Activated CD8-positive, alpha-beta memory T cell treated with anti-CD3 and anti-CD28 coated beads for 4 hours (primary cell): ENCODE data around the gene FOXP1.

Experiments used
- DNase-seq, 2 donors: peaks; one replicate each; pipeline ENCODE4 v3.0.0-alpha.2; 2020; ENCODE audit warnings: low read depth in 2 of 2

Gene FOXP1

DNA sequence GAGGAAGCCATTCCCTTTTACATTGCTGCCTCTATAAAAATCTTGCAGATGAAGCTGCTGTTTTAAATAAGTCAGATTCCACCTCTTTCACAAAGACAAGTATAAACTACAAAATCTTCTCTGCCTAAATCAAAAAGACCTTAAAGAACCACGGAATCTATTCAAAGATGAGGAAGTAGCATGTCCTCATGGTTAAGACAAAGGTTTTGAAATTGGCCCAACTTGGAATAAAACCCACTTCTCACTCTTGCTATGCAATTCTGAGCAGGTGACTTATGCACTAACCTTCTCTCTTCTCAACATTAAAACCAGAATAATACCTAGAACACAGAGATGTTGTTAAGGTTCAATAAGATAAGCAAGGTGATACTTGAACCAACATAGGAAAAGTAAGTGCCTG is 97.6 kb downstream of the FOXP1 start:
- DNase-seq = no peak

DNA sequence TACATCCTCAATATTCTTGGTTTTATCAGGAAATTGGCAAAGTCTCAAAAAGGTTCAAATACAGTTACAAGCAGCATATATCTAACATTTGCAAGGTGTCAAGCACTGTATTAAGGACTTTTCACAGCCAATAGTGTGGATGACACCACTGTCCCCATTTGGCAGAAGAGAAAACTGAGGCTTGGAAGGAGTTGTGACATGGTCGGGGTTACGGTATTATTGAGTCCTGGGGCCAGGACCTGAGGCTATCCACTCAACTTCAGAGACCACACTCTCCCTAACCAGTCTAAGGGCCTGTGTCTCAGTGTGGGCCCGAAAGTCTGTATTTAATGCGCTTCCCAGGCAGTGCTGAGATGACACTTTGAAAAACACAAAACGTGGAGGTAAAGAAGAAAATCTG is 99.1 kb downstream of the FOXP1 start:
- DNase-seq = no peak

DNA sequence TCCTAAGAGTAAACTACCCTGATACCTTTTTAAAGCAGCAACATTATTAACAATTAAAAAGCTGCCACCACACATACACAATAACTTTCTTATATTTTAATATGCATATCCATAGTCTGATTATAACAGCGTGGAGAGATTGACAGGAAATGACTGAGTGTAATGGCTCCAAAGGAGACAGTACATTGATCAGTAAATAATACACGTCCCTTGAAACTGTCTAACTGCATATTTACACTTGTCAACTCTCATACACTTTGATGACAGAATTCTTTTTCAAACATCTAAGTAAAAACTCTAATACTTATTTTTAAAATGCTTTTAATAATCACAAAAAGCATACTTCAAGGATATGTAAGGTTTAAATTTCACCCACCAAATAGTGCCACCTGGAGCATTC is 99.5 kb downstream of the FOXP1 start:
- no peak for DNase-seq

DNA sequence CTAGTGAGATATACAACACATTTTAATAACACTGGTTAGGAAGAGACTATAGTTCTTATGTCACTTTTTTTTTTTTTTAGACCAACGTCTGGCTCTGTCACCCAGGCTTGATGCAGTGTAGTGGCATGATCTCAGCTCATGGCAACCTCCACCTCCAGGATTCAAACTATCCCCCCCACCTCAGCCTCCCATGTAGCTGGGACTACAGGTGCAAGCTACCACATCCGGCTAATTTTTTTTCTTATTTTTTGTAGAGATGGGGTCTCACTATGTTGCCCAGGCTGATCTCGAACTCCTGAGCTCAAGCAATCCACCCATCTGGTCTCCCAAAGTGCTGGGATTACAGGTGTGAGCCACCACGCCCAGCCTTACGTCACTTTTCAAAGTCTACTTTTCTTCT is 100.8 kb downstream of the FOXP1 start:
- no peak for DNase-seq

DNA sequence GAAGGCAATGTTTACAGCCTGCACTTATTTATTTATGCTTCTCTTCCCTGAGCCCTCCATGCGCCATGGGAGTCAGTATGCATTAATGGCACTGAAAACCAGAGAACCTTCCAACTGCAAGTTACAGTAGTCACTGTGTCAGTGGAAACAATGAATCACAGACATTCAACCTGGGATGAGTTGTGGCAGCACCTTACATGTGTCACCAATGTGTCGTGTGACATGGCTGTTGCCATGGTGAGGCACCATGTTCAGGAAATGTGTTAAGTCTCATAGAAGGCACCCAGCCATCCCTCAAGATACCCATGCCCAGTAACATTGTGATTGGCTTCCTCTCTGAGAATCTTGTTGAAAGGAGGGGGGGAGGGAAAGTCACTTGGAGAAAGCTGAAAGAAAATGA is 105.0 kb downstream of the FOXP1 start:
- peak; percentile 39 to 66 for DNase-seq

DNA sequence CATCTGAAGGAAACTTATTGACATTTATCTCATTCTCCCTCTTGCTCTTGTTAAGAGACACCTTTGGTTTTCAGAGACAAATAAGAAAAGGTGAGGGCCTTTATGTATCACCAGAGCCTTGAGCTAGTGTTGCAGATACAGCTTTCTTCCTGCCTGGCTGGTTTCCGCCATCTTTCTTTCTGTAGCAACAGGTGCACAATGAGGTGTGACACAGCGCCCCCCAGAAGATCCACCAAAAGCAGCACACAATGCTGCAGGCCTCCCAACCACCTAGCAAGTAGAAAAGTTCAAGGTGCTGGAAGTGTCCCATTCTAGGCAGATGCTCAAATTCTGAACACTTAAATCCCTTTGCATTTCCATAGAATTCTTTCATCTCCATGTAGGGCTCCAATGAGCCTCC is 106.6 kb downstream of the FOXP1 start:
- DNase-seq = no peak

DNA sequence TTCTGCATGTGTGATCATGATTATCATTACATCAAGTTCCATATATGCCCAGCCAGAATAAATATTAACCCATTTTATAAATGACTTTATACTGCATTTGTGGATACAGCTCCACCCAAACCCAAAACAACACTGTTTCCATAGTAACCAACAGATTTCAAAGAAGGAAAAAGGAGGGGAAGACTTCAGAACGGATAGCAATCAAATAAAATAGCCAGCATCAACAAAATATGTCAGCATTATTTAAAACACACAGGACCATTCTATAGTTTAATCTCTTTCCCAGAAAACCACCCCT is 114.4 kb downstream of the FOXP1 start:
- DNase-seq = no peak

DNA sequence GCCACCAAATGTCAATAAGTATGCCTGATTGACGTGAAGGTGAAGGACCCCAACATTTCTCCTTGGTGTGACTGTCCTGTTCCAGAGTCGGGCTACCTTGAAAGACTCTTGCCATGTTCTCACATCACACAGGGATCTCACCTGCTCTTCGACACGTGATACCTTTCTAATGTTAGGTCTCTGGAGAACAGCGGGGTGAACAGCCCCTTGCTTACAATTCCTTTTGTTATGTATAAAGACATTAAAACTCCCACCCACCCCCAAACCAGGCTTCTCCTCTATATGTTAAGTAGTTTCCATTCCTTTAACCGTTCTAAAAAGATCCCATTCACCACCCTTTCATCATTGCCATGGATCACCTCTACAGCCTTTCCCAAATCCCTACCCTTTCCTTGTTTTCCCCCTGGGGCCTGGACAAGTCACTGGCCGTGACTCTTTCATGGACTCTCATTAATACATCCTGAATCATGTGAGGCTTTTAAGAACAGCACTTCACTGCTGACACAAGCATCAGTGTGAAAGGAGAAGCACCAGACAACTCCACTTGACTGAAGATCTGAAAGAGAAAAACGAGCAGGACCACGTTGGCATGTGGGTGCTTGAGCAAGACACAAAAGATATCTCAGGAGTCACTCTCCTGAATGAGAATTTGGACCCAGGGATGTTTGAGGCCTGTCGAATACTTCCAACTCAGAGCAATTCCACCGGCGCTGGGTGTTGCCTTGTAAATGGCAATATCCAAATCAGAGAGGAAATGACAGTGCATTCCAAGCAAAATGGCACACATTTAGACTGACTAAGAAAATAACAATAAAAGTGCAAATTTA is 115.0 kb downstream of the FOXP1 start:
- DNase-seq = no peak

DNA sequence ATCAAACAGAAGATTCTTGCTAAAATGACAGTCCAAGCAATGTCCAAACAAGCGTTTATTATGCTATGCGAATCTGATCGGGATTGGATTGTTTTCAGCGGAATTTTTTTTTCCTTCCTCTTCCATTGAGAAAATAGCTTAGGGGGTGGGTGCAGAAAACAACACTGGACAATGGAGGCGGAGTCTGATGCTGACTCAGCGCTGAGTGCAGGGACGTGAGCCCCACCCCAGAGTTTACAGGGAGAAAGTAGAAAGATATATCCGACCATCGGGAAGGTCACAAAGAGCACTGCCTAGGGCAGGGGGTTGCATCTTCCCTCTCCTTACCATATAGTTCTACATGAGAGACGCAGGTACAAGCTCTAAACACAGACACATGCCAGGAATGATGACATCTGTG is 117.0 kb downstream of the FOXP1 start:
- DNase-seq = no peak

DNA sequence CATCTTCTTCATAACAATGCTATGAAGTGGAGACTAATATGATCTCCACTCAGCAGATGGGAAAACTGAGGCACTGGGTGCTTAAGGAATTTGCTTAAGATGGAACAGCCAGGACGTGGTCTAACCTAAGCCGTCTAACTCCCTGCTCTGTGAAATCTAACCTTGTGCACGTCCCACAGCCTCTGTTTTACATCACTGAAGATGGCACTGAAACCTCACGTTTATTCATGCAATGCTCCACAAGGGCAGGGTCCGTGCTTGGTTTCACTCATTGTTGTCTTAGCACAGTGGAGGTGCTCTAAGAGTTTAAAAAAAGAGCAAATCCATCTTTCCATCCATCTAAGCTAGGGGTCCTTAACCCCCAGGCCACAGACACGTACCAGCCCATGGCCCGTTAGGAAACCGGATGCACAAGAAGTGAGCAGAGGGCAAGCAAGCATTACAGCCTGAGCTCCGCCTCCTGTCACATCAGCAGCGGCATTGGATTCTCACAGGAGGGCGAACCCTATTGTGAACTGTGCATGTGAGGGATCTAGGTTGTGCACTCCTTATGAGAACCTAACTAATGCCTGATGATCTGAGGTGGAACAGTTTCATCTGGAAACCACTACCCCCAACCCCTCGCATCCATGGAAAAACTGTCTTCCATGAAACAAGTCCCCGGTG is 118.0 kb downstream of the FOXP1 start:
- no peak for DNase-seq

DNA sequence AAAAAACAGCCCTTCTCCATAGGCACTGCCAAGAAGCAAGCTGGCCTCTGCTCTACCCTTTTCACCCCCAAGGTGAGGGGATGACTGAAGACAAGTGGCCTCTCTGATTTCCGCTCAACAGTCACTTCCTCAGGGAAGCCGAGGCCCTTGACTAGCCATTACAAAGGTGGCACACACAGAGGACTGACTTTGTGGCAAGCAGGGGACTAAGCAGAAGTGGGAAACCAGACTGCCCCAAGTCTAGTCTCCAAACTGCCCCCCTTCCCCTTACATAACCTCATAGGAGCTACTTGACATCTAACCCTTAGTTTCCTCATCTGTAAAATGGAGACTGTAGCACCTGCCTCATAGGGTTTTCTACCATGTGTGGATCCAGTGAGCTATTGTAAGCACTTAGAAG is 118.9 kb downstream of the FOXP1 start:
- no peak for DNase-seq

DNA sequence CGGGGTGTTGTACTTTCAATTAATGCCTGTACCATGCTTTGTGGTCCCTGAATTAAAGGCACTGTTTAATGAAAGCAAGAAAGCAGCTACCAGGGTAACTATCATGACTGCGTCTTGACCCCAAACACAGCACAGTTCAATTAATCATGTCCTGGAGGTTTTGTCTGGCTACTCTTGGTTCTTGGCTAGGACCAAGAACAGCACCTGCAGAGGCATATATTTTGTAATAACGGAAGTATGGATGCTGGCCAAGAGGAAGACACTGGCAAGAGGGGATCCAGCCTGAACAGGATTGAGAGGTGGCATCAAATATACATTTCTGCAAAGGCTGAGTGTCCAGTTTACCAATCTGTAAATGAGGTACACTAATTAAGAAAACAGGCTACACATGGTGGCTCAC is 119.9 kb downstream of the FOXP1 start:
- no peak for DNase-seq

DNA sequence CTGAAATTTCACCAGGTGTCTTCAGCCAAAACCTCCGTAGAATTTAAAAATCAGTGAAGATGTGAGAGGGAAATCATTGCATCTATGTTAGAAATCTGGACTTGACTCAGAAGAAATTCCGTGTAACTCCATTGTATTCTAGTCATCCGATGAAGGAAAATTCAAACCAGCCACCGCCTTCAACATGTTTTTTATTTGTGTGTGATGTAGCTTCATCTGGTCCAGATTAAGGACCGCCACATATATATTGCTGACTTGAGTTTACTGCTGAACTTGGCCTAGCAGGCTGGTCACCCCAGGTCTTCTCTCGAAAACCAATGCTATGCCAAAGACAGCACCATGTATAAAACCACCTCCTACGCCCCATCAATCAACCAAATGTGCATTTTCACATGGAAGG is 120.9 kb downstream of the FOXP1 start:
- DNase-seq = no peak

DNA sequence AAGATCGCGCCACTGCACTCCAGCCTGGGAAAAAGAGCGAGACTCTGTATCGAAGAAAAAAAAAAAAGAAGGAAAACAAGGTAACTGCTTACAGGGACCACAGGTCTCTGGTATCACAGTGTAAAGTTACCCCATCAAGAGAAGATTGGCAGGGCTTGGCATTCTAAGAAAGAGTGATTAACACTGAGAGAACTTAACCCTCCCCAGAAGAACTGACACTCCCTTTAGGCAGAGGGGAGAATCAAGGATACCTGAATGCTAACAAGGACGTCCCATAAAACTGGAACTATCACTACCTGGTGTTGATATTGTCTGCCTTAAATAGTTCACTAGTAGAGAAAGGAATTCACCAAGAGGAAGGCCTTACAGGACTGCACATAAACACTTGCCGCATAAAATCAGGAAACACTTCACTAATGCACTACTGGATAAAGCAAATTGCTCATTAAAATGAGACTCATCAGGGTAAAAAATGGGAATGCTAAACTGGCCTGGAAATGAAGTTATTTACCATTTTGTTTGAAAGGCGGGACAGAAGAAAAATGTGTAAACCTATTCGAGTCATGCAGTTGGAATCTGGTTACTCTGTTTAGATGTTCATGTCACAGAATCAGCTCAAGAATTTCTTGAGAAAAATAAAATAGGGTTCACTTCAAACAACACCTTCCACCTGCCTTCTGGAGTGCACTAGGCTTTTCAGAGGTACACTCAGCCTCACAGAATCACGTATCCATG is 121.6 kb downstream of the FOXP1 start:
- DNase-seq = no peak

DNA sequence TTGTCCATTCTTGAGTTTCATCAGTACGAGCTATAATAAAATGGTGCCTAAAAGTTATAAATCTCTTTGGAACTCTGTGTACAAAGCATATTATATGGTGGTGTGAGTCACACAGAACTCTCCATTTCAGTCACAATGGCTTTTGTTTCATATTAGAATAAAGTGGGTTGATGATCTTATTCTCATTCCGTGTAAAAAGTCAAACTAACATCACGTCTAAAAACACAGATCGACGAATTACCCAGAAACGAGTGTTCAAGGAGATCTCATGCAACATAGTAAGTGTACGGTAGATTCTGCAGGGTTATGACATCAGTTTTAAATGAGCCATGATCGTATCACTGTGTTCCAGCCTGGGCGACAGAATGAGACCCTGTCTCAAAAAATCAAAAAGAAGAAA is 122.4 kb downstream of the FOXP1 start:
- DNase-seq = no peak

DNA sequence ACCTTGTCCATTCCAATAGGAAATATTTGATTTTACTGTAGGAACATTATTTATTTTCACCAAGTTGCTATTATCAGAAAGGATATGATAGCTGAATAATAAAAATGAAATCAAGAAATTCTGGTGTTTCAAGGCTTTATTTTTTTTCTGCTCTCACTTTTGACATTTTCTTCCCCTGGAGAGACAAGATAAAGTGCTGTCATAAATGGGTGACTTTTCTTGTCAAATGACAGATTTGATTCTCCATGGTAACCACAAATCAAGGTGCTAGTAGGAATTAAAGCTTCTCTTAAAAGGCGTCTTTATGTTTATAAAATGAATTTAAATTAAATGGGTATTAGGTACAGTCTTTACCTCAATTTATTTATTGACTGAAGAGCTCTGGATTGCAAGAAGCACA is 124.6 kb downstream of the FOXP1 start:
- DNase-seq = no peak

DNA sequence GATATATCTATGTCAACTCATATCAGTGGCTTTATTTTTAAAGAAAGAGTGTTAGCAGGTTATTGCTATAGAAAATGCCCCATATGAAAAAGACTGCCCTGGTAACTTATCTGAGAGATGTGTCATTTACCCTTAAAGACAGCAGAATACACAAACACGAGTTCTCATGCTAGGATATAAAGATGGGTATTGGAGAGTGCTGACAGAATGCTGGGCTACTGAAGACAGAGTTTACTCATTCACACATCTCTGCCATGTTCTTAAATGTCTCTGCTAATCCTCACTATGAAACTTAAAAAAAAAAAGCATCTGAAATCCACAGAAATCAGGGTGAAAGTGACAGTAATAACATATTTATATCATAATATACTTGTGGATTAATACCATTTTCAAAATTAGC is 126.7 kb downstream of the FOXP1 start:
- no peak for DNase-seq

DNA sequence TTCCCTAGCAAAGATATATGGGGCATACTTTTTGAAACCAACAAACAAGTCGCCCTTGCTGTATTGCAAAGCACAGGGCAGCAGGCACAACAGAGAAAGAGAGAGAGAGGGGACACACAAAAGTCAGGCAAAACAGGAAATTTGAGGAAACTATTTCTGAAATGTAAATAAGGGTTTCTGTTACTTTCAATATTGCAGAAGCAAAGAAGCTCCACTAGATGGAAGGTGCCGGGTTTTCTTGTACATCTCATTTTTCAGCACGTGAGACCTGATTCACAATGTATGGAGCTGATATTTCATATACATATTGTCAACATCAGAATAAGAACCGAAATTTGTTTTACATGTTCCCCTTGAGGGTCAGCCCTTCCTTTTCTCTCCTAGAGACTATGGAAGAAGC is 127.4 kb downstream of the FOXP1 start:
- no peak for DNase-seq

DNA sequence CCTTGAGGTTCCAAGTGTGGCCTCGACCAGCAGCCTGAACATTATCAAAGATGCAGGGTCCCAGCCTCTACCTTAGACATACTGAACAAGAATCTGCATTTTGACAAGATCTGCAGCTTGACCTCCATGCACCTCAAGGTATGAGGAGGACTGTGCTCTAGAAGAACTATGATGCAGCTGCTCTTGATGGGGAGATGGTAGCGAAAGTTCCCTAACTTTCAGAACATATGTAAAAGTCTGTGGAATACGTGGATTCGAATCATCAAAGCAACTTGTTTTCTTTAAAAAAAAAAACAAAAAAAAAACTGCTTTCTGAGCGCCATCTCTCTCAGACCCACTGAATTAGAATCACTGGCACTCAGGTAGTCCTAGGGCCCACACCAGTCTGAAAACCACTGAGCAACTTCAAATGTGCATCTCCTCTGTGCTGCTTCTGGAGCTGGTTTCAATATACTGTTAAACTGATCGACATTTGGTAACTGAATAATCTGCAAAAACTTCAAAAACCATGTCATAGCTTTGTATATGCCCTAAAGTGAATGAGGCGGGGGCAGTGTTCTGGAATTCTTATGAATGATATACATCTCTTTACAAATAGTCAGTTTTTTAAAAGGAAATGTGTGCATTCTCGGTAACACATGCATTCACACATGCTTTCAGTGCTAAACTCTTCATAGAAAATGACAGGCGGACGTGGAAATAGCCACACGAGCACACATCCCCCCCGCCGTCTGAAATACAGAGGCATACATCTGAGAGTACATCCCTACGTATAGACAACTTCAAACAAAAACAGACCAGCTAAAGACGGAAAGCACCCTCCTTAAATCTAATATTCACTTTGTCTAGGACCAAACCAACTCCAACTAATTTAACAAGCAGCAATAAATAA is 128.8 kb downstream of the FOXP1 start:
- no peak for DNase-seq

DNA sequence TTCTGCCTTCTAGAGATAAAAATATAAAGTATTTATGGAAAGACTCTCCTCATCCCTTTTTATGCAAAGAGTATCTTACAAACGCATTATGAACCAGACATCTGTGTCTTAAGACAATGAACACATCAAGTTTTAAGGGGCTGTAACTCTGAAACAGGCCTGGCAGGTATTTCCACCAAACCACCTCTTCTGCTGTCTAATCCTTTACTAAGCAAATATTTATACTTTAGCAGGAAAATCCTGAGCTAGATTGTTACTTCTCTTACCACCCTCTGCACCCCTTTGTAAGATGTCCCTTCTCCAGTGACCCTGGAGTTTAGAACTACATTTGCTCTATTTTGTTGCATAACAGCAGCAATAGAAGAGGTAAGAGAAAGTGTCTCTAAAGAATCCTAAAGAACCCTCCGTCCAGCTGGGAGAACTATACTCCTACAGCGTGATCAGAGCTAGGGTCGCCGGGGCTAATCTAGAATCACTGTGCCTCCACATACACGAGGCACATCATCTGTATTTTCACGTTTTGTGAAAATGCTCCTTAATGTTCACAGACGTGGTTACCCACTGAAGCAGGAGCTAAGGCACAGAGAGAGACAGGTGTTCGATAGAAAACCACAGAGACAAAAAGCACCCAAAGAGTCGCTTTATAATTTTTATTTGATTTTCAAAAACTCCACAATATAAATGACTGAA is 129.6 kb downstream of the FOXP1 start:
- DNase-seq = no peak

DNA sequence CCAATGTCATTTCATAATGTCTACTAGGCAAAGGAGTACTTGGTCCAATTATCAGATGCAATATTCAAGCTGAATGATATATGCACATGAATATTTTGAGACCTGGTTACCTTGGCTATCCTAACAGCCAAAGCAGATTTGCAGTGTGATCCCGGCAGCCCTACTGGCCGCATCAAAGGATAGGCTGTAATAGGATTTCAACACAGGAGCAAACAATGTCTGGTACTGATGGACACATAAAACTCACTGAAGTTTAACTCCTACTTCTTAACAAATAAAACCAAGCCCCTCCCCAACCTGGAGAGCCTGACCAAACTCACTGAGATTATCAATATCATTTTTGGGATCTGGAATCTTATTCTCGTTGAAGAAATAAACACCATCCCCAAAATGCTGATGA is 130.2 kb downstream of the FOXP1 start:
- no peak for DNase-seq

DNA sequence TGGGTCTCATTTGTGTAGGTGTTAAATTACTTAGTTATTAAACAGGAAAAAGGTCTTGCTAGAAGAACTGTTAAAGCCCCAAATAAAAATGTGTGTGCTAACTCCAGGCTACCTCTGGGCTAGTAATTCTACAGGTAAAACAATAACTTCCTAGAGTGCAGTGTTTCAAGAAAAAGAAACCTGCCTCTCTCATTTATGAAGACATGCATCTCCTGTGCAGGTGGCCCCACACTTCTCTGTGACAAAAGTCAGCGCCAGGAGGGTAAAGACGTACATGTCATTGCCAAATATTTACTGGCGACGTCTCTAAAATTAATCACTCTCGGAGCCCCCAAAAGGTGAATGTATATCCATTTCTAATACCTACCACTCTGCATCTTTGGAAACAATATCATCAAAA is 131.7 kb downstream of the FOXP1 start:
- no peak for DNase-seq
